GM20431 (cell line): Measurements from ENCODE around the gene EMP1.

Experiments used
- in situ Hi-C: fragments of 300-500 bp; cut with MseI, MboI; formaldehyde crosslinking; loops from one replicate; pipeline ENCODE4 v1.15.0; 2020; ENCODE audit warnings: low sequenced_read_pairs; ENCODE audit not compliant: unreplicated experiment

The EMP1 gene

GRCh38 chr12:13171921-13172859 lies 24.3 kb upstream of the EMP1 start:
- in situ Hi-C loops: no loop called here

- in situ Hi-C loops: no loop called here
These were observed 23.3 kb upstream of the EMP1 start for GRCh38 chr12:13173012-13173932.

GRCh38 chr12:13175499-13175898 lies 21.0 kb upstream of the EMP1 start:
- in situ Hi-C loops: no loop called here

GRCh38 chr12:13176256-13176655 lies 20.3 kb upstream of the EMP1 start:
- in situ Hi-C loops: no loop called here

GRCh38 chr12:13177373-13177772 lies 19.2 kb upstream of the EMP1 start:
- in situ Hi-C loops: no loop called here

- in situ Hi-C loops: no loop called here
These were observed 18.6 kb upstream of the EMP1 start for GRCh38 chr12:13177906-13178305.

- in situ Hi-C loops: no loop called here
These were observed 17.8 kb upstream of the EMP1 start for GRCh38 chr12:13178568-13179210.

GRCh38 chr12:13179211-13180074 lies 17.1 kb upstream of the EMP1 start:
- in situ Hi-C loops: no loop called here

- in situ Hi-C loops: no loop called here
These were observed 15.0 kb upstream of the EMP1 start for GRCh38 chr12:13181375-13182070.

GRCh38 chr12:13182881-13183280 lies 13.6 kb upstream of the EMP1 start:
- in situ Hi-C loops: no loop called here

- in situ Hi-C loops: no loop called here
These were observed 12.9 kb upstream of the EMP1 start for GRCh38 chr12:13183620-13184019.

- in situ Hi-C loops: no loop called here
These were observed 10.2 kb upstream of the EMP1 start for GRCh38 chr12:13186302-13186701.

GRCh38 chr12:13187399-13187798 lies 9.1 kb upstream of the EMP1 start:
- in situ Hi-C loops: no loop called here

- in situ Hi-C loops: no loop called here
These were observed 7.3 kb upstream of the EMP1 start for GRCh38 chr12:13189264-13189663.

- in situ Hi-C loops: no loop called here
These were observed 6.3 kb upstream of the EMP1 start for GRCh38 chr12:13190275-13190674.

- in situ Hi-C loops: no loop called here
These were observed 3.8 kb upstream of the EMP1 start for GRCh38 chr12:13192719-13193118.

- in situ Hi-C loops: no loop called here
These were observed 2.9 kb upstream of the EMP1 start for GRCh38 chr12:13193505-13194231.

GRCh38 chr12:13194401-13195110 lies 2.0 kb upstream of the EMP1 start:
- in situ Hi-C loops: no loop called here
